HPDE6-E6E7 (cell line): ENCODE measurements around the gene SUPT7L.

Source experiments
- DNase-seq: peaks from one replicate; pipeline ENCODE4 v3.0.0; 2011; ENCODE audit warnings: missing footprints; ENCODE audit errors: extremely low spot score

Gene SUPT7L, protein sequence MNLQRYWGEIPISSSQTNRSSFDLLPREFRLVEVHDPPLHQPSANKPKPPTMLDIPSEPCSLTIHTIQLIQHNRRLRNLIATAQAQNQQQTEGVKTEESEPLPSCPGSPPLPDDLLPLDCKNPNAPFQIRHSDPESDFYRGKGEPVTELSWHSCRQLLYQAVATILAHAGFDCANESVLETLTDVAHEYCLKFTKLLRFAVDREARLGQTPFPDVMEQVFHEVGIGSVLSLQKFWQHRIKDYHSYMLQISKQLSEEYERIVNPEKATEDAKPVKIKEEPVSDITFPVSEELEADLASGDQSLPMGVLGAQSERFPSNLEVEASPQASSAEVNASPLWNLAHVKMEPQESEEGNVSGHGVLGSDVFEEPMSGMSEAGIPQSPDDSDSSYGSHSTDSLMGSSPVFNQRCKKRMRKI

DNA sequence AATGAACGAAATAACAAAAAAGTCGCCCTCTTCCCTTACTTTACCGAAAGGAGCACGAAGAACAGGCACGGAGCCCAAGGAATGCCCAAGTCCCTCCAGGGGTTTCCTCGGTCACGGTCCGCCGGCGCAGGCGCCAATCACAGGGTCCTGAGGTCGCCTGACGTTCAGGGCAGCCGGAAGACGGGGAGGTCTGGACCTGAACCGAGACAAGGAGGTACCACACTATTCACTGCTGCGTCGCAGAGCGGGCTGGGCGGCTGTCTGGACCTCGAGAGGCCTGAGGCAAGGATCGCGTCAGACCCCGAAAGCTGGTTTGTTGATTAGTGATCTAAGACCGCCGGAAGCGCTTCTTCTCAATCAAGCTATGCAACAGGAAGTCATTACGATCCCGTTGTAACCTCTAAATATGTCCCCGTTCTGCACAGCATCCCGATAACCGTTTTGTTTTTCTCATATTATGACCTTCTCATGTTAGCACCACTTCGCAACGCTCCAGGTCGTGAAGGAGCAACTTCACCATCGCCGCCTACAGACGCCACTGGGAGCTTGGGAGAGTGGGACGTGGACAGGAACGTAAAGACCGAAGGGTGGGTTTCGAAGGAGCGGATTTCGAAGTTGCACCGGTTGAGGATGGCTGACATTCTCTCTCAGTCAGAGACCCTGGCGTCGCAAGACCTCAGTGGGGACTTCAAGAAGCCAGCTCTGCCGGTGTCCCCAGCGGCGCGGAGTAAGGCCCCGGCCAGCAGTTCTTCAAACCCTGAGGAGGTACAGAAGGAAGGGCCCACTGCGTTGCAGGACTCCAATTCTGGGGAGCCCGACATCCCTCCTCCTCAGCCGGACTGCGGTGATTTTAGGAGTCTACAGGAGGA lies at the start of gene SUPT7L, which contains the start of gene SLC4A1AP:
SUPT7L (minus strand) TSS at position 330 of the 869 bp plus-strand sequence. CDS start 1,422 bp downstream, outside the sequence.
SLC4A1AP (plus strand) TSS at position 605 of the 869 bp plus-strand sequence; CDS start at position 631, 26 bp downstream.
- peak; percentile 70 for DNase-seq

- DNase-seq, result no peak
Measured at GRCh38 chr2:27713201-27713600, 49.8 kb upstream of the SUPT7L start.

DNA sequence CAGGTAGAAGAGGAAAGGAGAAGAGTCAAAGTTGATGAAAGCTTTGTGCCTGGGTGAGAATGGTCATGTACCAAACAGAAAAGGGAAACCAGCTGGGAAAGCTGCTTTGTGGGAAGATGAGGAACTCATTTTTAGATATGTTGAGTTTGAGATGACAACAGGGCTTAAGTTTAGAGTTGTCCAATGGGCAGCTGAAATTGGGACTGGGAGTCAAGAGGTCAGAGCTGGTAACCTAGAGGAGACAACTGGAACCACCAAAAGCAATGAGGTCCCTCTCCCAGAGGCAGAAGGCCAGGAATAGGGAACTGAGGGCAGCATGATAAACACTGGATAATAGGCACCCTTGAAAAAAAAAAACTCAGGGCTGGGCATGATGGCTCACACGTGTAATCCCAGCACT lies 49.1 kb upstream of the SUPT7L start:
- DNase-seq, result no peak

- DNase-seq, result no peak
Measured at GRCh38 chr2:27711804-27712203, 48.4 kb upstream of the SUPT7L start.

- no peak for DNase-seq
Measured at GRCh38 chr2:27710640-27711430, 47.4 kb upstream of the SUPT7L start.

DNA sequence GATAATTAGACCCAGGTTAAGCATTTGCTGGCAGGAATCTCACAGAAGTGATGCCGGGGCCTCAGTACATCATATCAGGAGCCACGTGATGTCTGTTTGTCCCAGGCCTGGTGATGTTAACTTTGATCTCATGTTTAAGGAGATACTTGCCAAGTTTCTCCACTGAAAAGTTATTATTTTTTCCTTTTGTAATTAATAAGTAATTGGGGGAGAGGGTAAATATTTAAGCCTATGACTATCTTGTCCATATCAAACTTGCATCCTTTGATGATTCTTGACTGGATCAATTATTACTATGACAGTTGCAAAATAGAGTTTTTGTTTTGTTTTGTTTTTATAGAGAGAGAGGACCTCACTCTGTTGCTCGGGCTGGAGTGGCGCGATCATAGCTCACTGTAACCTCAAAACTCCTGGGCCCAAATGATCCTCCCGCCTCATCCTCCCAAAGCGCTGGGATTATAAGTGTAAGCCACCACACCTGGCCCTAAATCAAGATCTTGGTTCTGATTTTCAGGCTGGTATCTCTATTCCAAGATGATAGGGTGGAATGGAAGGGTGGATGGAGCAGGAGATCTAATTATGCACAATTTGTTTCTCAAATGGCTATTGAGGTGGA lies 46.7 kb upstream of the SUPT7L start:
- DNase-seq, result no peak

GRCh38 chr2:27709326-27709725 lies 45.9 kb upstream of the SUPT7L start:
- DNase-seq, result no peak

DNA sequence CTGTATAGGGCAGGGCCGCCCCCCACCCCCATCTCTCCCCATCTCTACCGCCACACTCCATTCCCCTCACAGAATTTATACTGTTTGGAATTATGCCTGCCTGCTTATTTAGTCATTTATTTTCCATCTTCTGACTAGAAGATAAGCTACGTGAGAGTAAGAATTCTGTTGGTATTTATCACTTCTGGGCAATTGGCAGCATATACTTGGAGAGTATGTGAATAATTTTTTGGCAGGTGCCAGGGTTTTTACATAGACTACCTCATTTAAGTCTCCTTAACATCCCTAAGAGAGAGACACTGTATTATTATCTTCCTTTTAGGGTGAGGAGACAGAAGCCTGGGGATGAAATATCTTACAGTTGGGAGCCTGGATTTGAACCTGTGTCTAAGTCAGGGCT lies 45.3 kb upstream of the SUPT7L start:
- DNase-seq, result no peak

GRCh38 chr2:27708257-27708654 lies 44.8 kb upstream of the SUPT7L start:
- no peak for DNase-seq

DNA sequence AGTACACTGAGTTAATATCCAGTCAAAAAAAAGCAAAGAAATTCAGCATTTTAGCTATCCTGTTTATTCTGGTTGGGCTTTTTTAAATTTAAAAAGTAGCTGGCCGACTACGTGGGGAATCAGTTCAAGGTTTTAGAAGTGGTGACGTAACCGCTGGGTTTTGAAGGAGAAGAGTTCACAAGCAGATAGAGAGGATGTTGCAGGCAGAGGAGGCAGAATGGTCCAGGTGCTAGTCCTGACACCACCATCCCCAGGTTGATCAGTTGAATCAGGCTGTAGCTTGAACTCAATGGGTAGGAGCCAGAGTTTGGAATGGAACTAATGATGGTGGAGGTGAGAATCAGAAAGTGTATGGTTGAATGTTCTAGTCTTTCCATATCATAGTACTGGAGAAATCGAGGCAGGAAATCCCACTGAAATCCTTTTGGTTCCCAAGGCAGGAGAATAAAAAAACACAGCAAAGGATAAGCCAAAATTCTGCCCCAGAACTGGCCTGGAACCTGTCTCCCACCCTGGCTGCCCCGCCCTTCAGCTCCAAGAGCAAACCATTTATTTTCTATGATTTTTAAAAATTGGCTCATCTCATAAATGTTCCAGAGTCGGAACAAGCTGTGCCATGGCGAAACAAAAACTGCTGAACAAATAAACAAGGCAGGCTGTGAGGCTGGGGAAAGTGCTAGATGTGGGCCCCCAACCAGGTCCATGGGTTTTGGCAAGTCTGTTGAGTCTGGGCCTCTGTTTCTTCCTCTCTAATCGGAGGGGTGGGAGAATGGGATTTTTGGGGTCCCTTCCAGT lies 44.2 kb upstream of the SUPT7L start:
- DNase-seq, result no peak

DNA sequence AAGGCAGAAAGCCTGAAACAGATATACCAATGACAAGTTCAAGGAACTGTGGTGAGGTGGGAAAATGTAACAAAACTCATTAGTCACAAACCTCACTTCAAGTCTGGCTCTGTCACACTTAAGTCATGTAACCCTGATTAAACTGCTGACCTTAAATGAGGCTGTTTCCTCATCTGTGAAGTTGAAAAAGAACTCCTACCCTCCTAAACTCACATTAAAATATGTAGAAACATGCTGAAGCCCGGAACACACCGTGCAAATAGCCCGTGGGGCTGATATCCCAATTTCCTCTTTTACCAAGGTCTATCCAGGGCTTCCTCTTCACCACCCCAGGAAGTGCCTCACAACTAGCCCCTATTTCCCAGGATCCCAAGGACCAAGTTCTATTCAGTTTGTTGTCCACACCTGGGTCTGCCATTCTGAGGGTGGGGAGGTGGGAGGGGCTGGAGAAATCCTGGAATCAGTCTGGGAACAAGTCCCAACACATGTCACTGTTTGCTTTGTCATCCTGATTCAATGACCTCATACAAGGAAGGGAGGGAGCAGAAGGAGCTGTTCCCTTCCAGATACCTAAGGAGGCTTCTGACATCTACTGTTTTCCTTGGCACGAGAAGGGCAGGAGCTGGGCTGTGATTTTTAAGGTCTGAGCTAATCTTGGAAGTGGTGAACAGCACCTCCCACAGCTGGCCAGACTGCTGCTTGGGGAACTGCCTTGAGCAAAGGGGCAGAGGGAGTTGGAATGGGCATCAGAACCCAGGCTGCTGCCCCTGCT lies 42.6 kb upstream of the SUPT7L start:
- peak; percentile 75 for DNase-seq

GRCh38 chr2:27704342-27704876 lies 41.0 kb upstream of the SUPT7L start:
- DNase-seq, result no peak

DNA sequence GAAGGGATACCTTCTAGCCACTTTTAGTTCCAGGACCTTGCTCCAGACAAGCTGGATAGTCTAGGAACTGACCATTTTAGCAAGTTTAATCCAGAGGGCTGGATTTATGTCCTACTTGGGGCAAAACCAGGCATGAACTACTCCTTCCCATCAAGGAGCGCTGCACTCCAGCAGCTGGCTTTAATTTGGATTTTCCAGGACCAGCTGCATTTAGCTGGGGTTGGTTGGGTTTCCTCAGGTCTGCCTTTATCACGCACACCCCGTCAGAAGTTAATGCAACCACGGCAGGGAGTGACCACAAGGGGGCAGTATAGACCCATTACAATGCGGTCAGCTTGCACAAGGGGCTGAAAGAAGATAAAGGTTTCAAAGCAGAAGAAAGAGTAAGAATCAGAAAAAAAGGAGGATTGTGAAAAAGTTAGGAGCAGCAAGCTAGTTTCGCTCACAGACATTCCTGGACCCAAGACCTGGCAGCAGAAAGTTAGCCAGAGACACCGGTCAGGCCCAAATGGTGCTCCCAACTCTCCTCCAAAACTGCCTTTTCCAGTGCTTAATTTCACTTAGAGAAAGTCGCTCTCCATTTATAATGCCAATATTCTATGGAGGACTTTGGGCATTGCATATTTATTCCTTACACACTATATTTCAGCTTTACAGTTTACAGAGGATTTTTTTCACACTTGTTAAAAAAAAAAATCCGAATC lies 40.4 kb upstream of the SUPT7L start:
- peak; percentile 76 for DNase-seq

DNA sequence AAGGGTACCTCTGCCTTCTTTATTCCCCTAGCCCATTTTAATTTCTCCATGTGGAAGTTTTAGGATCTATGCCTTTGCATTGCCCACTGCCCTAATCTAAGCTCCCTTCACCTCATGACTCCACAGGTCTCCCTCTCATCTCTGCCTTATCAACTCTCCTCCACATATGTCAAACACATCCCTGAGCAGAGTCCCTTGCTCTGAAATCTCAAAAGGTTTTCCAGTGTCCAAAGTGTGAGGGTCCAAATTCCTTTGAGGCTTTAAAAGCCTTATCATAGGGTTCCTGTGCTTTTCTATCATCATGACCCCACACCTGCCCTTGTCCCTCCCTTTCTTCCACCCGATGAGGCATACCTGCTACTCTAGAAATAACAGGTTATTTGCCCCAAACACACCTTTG lies 38.9 kb upstream of the SUPT7L start:
- DNase-seq, result no peak

DNA sequence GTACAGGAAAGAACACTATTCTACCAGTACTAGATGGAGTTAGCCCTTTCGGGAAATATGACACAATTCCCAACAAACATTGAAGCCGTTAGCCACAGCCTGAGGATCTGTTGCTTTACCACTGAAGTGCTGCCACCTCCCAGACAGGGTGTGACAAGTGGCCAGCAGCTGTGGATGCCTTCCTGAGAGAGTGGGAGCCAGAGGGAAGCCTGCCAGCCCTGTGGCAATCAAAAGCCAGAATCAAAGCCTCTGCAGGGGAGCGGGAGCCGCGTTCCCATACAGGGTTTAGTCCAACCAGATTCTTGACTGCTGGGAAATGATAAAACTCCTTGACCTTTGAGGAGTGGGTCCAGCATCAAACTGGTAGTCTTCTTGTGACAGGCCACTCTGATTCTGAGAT lies 38.3 kb upstream of the SUPT7L start:
- DNase-seq, result no peak

DNA sequence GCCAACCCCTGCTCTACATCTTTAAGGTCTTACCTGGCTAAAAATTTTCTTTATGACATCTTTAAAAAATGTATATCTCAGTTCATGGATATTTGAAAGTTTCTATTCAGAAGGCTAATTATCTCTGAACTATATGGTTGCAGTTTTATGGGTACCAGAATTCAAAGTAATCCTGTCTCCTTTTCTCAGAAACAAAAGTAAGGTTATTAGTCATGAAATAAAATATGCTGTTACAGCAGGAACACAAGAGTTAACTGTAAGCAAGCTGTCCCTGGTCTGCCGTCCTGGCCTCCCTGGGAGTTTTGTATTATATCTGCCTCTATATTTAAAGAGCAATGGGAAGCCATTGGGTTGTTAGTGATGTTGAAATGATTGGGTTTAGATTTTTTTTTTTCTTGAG lies 34.2 kb upstream of the SUPT7L start:
- no peak for DNase-seq

- no peak for DNase-seq
Measured at GRCh38 chr2:27690052-27690451, 26.6 kb upstream of the SUPT7L start.

GRCh38 chr2:27689424-27689823 lies 26.0 kb upstream of the SUPT7L start:
- no peak for DNase-seq

GRCh38 chr2:27687232-27687631 lies 23.8 kb upstream of the SUPT7L start:
- DNase-seq, result no peak
